ENCODE data around the gene POU2AF1. TPM values are rescaled to one million over a fixed set of nuclear protein-coding genes. Genes with fewer than 3 reads are reported as not detected.
"Not testable (repeated sequence)": the region's sequence is repeated elsewhere in the genome, so short reads cannot be mapped to it uniquely, and the experiment has no call there.

Gene POU2AF1
- total RNA-seq, 4 donors from 2014 or later: 0.17 TPM; not detected in 2

GRCh38 chr11:111405551-111405950, 26.5 kb upstream of the POU2AF1 start:
- Histone ChIP-seq H3K9me3 (no peaks in the 10 kb centered on the region), H3K4me3 (no peak overlapping the region), H3K4me1 (no peaks in the 10 kb centered on the region), H3K27me3 (no peaks in the 10 kb centered on the region), H3K27ac (replicated peaks in 1 of 4) (no peak overlapping the region), H3K36me3 (no peaks in the 10 kb centered on the region)
- DNase-seq (ENCODE audit: extremely low spot score): no peak
- TF ChIP-seq EP300 (IDR thresholded peaks at IDR 0.05) (no peak), POLR2AphosphoS5 (IDR thresholded peaks at IDR 0.05) (no peak), CTCF (IDR thresholded peaks at IDR 0.05) (no peak), POLR2A (IDR thresholded peaks at IDR 0.05; ENCODE audit: low read depth) (no peak)
- WGBS: 95% methylated on average over 2 of the region's 2 CpGs
- intact Hi-C loops (cut with DNase I): no loop called here

GRCh38 chr11:111403051-111403726, 24.1 kb upstream of the POU2AF1 start:
- TF ChIP-seq CTCF (IDR thresholded peaks at IDR 0.05) (no peak), EP300 (IDR thresholded peaks at IDR 0.05) (no peak), POLR2A (IDR thresholded peaks at IDR 0.05; ENCODE audit: low read depth) (no peak), POLR2AphosphoS5 (IDR thresholded peaks at IDR 0.05) (no peak)
- no peaks in the 10 kb centered on the region for H3K9me3 ChIP-seq
- intact Hi-C loops (cut with DNase I): no loop called here
- no peak for DNase-seq (ENCODE audit: extremely low spot score)
- 90% methylated on average over 3 of the region's 3 CpGs for WGBS
- H3K36me3 ChIP-seq: no peaks in the 10 kb centered on the region
- no peak overlapping the region for H3K4me3 ChIP-seq
- no peaks in the 10 kb centered on the region for H3K27me3 ChIP-seq
- H3K27ac ChIP-seq (replicated peaks in 1 of 4): no peak overlapping the region
- H3K4me1 ChIP-seq: no peaks in the 10 kb centered on the region

- Histone ChIP-seq H3K36me3 (no peaks in the 10 kb centered on the region), H3K27me3 (no peaks in the 10 kb centered on the region), H3K9me3 (no peaks in the 10 kb centered on the region), H3K4me1 (no peaks in the 10 kb centered on the region), H3K4me3 (no peak overlapping the region), H3K27ac (replicated peaks in 1 of 4) (no peak overlapping the region)
- WGBS: 82% methylated on average over 3 of the region's 3 CpGs
- intact Hi-C loops (cut with DNase I): no loop called here
- DNase-seq (ENCODE audit: extremely low spot score): no peak
- no peak for TF ChIP-seq EP300 (IDR thresholded peaks at IDR 0.05)
- TF ChIP-seq CTCF (IDR thresholded peaks at IDR 0.05): no peak
- TF ChIP-seq POLR2AphosphoS5 (IDR thresholded peaks at IDR 0.05): no peak
- TF ChIP-seq POLR2A (IDR thresholded peaks at IDR 0.05; ENCODE audit: low read depth): no peak
Observed at GRCh38 chr11:111402411-111402810, 23.3 kb upstream of the POU2AF1 start.

GRCh38 chr11:111401957-111402356, 22.9 kb upstream of the POU2AF1 start:
- H3K4me3 ChIP-seq; H3K36me3 ChIP-seq; H3K4me1 ChIP-seq; intact Hi-C loops (cut with DNase I); H3K27me3 ChIP-seq; H3K9me3 ChIP-seq; H3K27ac ChIP-seq (replicated peaks in 1 of 4); DNase-seq (ENCODE audit: extremely low spot score): not testable (repeated sequence)
- 87% methylated on average over 3 of the region's 3 CpGs for WGBS

DNA sequence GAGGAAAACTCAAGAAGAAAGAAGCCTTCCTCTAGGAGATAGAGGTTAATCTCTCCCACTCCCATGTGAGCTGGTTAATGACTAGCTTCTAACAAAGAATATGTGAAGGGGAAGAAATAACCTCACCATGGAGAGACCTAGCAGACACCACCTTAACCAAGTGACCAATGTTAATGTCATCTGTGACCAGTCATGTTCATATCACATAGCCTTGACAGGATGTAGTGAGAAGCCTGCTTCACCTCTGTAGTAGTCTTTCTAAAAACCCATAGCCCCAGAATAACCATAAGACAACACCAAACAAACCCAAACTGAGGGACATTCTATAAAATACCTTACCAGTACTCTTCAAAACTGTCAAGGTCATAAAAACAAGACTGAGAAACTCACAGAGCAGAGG, 21.5 kb upstream of the POU2AF1 start:
- Histone ChIP-seq H3K4me3 (no peak overlapping the region), H3K4me1 (no peaks in the 10 kb centered on the region), H3K9me3 (no peaks in the 10 kb centered on the region), H3K27ac (replicated peaks in 1 of 4) (no peak overlapping the region), H3K27me3 (no peaks in the 10 kb centered on the region), H3K36me3 (no peaks in the 10 kb centered on the region)
- intact Hi-C loops (cut with DNase I): no loop called here
- no peak for DNase-seq (ENCODE audit: extremely low spot score)
- no peak for TF ChIP-seq EP300 (IDR thresholded peaks at IDR 0.05)
- TF ChIP-seq POLR2A (IDR thresholded peaks at IDR 0.05; ENCODE audit: low read depth): no peak
- TF ChIP-seq POLR2AphosphoS5 (IDR thresholded peaks at IDR 0.05): no peak
- TF ChIP-seq CTCF (IDR thresholded peaks at IDR 0.05): no peak
